Measurements from ENCODE around the gene ANKRD55.

GRCh38 chr5:56169281-56169680, 63.8 kb downstream of the ANKRD55 start:
- no peak for TF ChIP-seq CTCF (IDR thresholded peaks at IDR 0.05)
- TF ChIP-seq POLR2A (IDR thresholded peaks at IDR 0.05): no peak
- no peak for TF ChIP-seq EP300 (IDR thresholded peaks at IDR 0.05)

All from tibial nerve (tissue), 4 donors.